Thymus (tissue), 11 donors: Measurements from ENCODE around the gene ANO8. TPM values are rescaled to one million over a fixed set of nuclear protein-coding genes. Genes with fewer than 3 reads are reported as not detected.
"Not testable (repeated sequence)": the region's sequence is repeated elsewhere in the genome, so short reads cannot be mapped to it uniquely, and the experiment has no call there.

Experiments
- DNase-seq, 9 donors: peaks; one replicate each; pipeline ENCODE4 v3.0.0-alpha.2; 2013; ENCODE audit warnings: low spot score in 9 of 9, low read depth in 6 of 9, missing footprints in 1 of 9
- H3K27ac ChIP-seq, 2 donors: one replicate each; pipeline ENCODE4 v1.5.1; 2013; ENCODE audit warnings: control low read depth in 1 of 2, low read depth in 1 of 2, low read length in 1 of 2, mild to moderate bottlenecking in 1 of 2, moderate library complexity in 1 of 2
- H3K27me3 ChIP-seq, 2 donors: one replicate each; pipeline ENCODE4 v1.5.1; 2013; ENCODE audit warnings: low read length in 1 of 2; ENCODE audit not compliant: control insufficient read depth in 2 of 2, insufficient read depth in 1 of 2
- H3K36me3 ChIP-seq, 2 donors: one replicate each; pipeline ENCODE4 v1.5.1; 2013; ENCODE audit warnings: low read length in 1 of 2, mild to moderate bottlenecking in 1 of 2, moderate library complexity in 1 of 2; ENCODE audit not compliant: control insufficient read depth in 2 of 2, insufficient read depth in 2 of 2
- H3K4me1 ChIP-seq, 2 donors: one replicate each; pipeline ENCODE4 v1.5.1; 2013; ENCODE audit warnings: low read length in 2 of 2; ENCODE audit not compliant: control insufficient read depth in 2 of 2, insufficient read depth in 2 of 2
- H3K4me3 ChIP-seq, 2 donors: one replicate each; pipeline ENCODE4 v1.5.1; 2013; ENCODE audit warnings: low read length in 2 of 2, control low read depth in 1 of 2, mild to moderate bottlenecking in 1 of 2
- H3K9me3 ChIP-seq, 2 donors: one replicate each; pipeline ENCODE4 v1.5.1; 2013; ENCODE audit warnings: low read length in 1 of 2, mild to moderate bottlenecking in 1 of 2; ENCODE audit not compliant: control insufficient read depth in 2 of 2, insufficient read depth in 1 of 2
- WGBS: extraction: QIAGEN DNeasy Blood & Tissue Kit; methylation state at CpG from one replicate; pipeline ENCODE4 v1.1.7; 2013; 5-methylcytosine and 5-hydroxymethylcytosine counted together
- polyA plus RNA-seq: library from polyadenylated mRNA; stranded (reverse); fragments of 200-250 nt; gene quantifications from one replicate; pipeline ENCODE4 v1.2.3, GENCODE V29; 2013
- total RNA-seq: library from RNA; stranded (reverse); fragments of 120-200 nt; gene quantifications from one replicate; pipeline ENCODE4 v1.2.4, GENCODE V29; 2013
- donor health status: healthy.

Gene ANO8
- total and polyA plus RNA-seq, 2 donors = 2.2 to 13.5 TPM

DNA sequence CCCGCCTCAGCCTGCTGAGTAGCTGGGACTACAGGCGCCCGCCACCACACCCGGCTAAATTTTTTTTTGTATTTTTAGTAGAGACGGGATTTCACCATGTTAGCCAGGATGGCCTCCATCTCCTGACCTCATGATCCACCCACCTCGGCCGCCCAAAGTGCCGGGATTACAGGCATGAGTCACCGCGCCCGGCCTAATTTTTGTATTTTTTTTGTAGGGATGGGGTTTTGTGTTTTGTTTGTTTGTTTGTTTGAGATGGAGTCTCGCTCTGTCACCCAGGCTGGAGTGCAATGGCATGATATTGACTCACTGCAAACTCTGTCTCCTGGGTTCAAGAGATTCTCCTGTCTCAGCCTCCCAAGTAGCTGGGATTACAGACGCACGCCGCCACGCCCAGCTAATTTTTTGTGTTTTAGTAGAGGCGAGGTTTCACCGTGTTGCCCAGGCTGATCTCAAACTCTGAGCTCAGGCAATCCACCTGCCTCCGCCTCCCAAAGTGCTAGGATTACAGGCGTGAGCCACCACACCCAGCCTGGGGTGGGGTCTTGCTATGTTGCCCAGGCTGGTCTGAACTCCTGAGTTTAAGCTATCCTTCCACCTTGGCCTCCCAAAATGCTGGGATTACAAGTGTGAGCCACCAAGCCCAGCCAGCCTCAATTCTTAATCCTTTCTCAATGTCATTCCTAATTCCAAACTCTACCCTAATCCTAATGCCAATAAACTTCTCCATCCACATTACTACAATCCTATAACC, 29.4 kb upstream of the ANO8 start:
- WGBS = 98% methylated on average over 20 of the region's 20 CpGs
- not testable (repeated sequence) for DNase-seq

DNA sequence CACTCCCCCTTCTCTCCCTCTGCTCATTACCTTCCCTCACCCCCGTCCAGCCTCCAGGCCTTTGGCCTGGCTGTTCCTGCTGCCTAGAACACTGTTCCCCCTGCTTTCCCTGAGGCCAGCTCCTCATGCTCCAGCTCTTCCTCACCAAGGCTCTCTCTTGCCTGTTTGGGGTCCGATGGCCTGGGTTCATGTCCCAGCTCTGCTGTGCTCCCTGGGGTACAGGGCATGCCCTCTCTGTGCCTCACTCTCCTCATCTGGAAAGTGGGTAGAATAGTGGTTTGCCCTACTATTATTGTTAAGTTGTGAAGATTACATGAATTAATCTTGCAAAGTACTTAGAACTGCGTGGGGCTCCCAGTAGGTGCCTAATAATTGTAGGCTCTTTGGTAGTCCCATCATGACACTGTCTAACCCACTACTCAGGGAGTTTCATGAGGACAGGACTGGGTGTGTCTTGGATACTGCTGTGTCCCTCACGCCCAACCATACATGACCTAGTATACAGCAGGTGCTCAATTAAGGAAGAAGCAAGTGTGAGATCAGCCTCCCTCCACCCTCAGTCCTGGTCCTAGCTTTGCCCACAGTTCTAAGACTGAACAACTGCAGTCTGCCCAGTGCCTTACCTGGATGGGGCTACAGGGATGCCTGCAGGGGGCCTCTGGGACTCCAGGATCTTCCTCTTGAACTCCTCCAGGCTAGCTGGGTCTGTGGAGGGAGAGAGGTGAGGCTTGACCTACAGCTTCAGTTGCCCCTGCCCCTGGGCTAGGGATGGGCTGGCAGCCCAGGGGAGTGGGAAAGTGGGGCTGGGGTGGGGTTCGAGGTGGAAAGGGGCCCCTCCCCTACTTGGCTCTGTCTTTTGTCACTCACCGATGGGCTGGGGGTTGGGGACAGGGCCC, 25.5 kb upstream of the ANO8 start:
- Histone ChIP-seq H3K27me3 (no peaks in the 10 kb centered on the region), H3K4me1 (no peaks in the 10 kb centered on the region), H3K36me3 (no peaks in the 10 kb centered on the region), H3K27ac (no peak overlapping the region), H3K9me3 (no peaks in the 10 kb centered on the region), H3K4me3 (no peak overlapping the region)
- no peak for DNase-seq
- 94% methylated on average over 6 of the region's 6 CpGs for WGBS

More for the DNA sequence above, 29.4 kb upstream of the ANO8 start:
- not testable (repeated sequence) for H3K36me3 ChIP-seq, H3K9me3 ChIP-seq, H3K4me1 ChIP-seq, H3K27ac ChIP-seq, H3K27me3 ChIP-seq, H3K4me3 ChIP-seq

DNA sequence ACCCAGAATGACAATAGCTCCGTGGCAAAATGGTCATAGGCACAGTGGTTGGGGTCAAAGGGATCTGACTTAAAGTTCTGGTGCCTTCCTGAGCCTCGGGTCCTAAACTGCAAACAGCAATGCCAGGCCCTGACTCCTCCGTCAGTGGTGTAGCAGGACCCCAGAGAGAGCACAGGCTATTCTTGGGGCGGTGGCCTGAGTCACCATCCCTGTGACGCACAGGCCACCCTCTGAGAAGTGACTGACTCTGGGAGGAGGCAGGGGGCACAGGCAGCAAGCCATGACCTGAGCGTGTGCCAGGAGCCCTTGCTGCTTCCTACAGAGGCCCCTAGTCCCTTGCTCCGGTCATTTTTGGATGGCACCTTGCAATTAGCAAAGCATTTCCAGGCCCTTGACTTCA, 23.7 kb upstream of the ANO8 start:
- no peaks in the 10 kb centered on the region for H3K4me1 ChIP-seq
- H3K27ac ChIP-seq = no peak overlapping the region
- H3K4me3 ChIP-seq = no peak overlapping the region
- DNase-seq = no peak
- no peaks in the 10 kb centered on the region for H3K27me3 ChIP-seq
- H3K36me3 ChIP-seq = no peaks in the 10 kb centered on the region
- 94% methylated on average over 7 of the region's 7 CpGs for WGBS
- no peaks in the 10 kb centered on the region for H3K9me3 ChIP-seq

DNA sequence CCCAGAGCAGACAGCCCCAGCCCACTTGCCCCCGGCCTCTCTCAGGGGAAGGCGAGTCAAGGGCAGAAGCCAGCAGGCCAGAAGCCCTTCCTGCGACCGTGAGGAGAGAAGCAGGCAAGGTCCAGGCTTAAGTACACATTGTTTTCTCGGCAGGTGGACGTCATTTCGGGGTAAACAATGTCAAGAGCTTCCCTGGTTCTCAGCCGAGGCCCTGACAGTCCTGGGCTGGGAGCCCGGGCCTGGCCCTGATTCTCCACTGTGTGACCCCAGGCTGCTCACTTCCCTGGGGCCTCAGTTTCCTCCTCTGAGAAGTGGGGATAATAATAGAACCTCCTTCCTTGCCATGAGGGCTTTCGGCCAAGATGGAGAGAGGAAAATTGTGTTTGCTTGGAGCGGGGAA, 23.1 kb upstream of the ANO8 start:
- no peaks in the 10 kb centered on the region for H3K36me3 ChIP-seq
- no peak overlapping the region for H3K4me3 ChIP-seq
- H3K27ac ChIP-seq = no peak overlapping the region
- H3K27me3 ChIP-seq = no peaks in the 10 kb centered on the region
- no peak for DNase-seq
- 94% methylated on average over 11 of the region's 11 CpGs for WGBS
- H3K4me1 ChIP-seq = no peaks in the 10 kb centered on the region
- no peaks in the 10 kb centered on the region for H3K9me3 ChIP-seq

DNA sequence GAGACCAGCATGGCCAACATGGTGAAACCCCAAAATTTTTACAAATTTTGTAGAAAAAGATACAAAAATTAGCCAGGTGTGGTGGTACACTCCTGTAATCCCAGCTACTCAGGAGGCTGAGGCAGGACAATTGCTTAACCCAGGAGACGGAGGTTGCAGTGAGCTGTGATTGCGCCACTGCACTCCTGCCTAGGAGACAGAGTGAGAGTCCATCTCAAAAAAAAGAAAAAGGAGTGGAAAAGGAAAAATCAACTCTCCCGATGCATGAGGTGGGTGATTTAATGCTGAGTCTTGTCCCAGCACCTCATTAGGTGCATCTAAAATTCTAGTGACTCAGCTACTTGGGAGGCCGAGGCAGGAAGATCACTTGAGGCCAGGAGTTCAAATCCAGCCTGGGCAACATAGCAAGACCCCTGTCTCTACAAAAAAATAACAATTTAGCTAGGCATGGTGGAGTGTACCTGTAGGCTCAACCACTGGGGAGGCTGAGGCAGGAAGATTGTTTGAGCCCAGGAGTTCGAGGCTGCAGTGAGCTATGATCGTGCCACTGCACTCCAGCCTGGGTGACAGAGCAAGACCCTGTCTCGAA, 22.5 kb upstream of the ANO8 start:
- WGBS = 95% methylated on average over 7 of the region's 7 CpGs
- no peak overlapping the region for H3K4me3 ChIP-seq
- no peaks in the 10 kb centered on the region for H3K27me3 ChIP-seq
- H3K36me3 ChIP-seq = no peaks in the 10 kb centered on the region
- DNase-seq = no peak
- no peak overlapping the region for H3K27ac ChIP-seq
- no peaks in the 10 kb centered on the region for H3K4me1 ChIP-seq
- no peaks in the 10 kb centered on the region for H3K9me3 ChIP-seq

DNA sequence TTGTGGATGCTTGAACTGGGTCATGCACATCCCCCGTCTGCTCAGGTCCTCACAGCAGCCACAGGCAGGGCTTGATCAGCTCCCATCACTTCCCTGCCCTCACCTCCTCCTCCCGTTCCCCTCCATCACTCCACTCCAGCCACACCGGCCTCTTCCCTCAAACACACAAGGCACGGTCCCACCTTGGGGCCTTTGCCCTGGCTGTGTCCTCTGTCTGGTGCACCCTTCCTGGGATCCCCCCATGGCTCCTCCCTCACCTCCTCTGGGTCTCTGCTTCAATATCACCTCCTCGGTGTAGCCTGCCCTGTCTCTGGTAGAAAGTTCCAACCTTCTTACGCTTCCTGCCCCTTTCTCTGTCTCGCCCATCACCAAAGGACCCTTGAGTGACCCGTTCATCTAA, 18.7 kb upstream of the ANO8 start:
- 96% methylated on average over 8 of the region's 8 CpGs for WGBS
- H3K4me1 ChIP-seq = peaks cover 0 to 11% of the 10 kb centered on the region in 2 donors
- no peaks in the 10 kb centered on the region for H3K36me3 ChIP-seq
- DNase-seq = no peak
- no peak overlapping the region for H3K4me3 ChIP-seq
- H3K27me3 ChIP-seq = peaks cover 3 to 8% of the 10 kb centered on the region in 2 donors
- no peak overlapping the region for H3K27ac ChIP-seq
- H3K9me3 ChIP-seq = peaks cover 0 to 6% of the 10 kb centered on the region in 2 donors

DNA sequence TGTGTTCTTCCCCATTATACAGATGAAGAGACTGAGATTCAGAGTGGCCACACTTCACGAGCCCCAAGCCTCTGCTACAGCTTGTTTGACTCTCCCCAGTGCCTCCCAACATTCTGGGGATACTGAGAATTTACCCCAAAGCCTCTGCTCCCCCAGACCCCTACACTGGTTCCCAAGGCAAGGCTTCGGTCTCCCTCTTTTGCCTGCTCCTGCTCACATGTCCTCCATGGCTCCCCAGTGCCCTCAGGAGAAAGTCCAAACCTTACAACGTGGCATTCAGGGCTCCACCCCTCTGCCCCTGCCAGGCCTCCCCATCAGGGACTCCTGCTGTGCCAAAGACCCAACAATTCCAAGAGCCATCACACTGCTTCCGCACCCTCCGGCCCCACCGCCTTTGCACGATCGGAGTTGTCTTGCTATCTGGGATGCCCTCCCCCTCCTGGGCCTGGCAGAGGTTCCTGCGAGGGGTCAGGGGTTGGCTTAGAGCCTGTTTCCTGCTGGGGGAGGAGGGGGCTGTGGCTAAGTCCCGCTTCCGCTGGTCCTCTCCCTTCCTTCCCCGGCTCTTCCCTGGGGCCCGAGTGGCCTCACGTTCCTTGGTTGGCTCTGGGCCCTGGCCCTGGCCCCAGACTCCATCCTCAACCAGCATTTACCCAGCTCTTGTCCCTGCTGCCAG, 18.1 kb upstream of the ANO8 start:
- H3K4me1 ChIP-seq = peaks cover 0 to 11% of the 10 kb centered on the region in 2 donors
- no peaks in the 10 kb centered on the region for H3K36me3 ChIP-seq
- DNase-seq = no peak
- 83% methylated on average over 14 of the region's 14 CpGs for WGBS
- H3K27ac ChIP-seq = no peak overlapping the region
- peaks cover 0 to 6% of the 10 kb centered on the region in 2 donors for H3K9me3 ChIP-seq
- no peak overlapping the region for H3K4me3 ChIP-seq
- peaks cover 3 to 12% of the 10 kb centered on the region in 2 donors for H3K27me3 ChIP-seq

DNA sequence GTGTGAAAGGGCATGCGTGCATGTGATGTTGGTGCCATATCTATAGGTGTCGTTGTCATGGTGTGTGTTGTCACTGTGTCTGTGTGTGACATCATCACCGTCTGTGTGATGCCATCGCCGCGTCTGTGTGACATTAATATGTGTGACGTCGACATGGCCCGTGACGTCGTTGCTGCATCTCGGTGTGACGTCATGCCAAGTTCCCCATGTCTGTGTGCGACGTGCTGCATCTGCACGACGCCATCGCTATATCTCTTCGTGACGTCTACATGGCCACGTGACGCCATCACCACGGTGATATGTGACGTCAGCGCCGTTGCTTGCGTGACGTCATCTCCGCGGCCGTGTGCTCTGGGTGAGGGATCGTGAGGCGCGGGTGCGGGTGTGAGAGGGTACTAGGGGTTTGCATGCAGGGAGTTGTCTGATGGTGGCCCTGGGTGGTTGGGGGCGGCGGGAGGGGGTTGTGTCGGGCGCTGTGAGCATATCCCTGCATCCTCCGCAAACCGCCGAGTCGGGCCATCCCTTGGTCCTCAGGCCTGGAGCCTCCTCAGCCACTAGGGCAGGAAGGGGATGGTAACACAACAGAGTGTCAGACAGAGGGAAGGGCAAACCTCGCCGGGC, 17.3 kb upstream of the ANO8 start:
- Histone ChIP-seq H3K4me3 (no peak overlapping the region), H3K4me1 (peaks cover 0 to 15% of the 10 kb centered on the region in 2 donors), H3K36me3 (no peaks in the 10 kb centered on the region), H3K27me3 (peaks cover 3 to 14% of the 10 kb centered on the region in 2 donors), H3K27ac (no peak overlapping the region), H3K9me3 (peaks cover 0 to 6% of the 10 kb centered on the region in 2 donors)
- DNase-seq = no peak
- 97% methylated on average over 45 of the region's 45 CpGs for WGBS
